Renal pelvis (tissue), 4 donors: Measurements from ENCODE around the gene TMEM72. TPM values are rescaled to one million over a fixed set of nuclear protein-coding genes. Genes with fewer than 3 reads are reported as not detected.

ENCODE experiments used
- DNase-seq: peaks from one replicate; pipeline ENCODE4 v3.0.0-alpha.2; 2013
- polyA plus RNA-seq, 3 donors: library from polyadenylated mRNA; unstranded; fragments of 120-200 nt; gene quantifications; one replicate each; pipeline ENCODE4 v1.2.1, GENCODE V29; 2013; ENCODE audit not compliant: insufficient read length in 3 of 3

The TMEM72 gene
- polyA plus RNA-seq, 3 donors: 62.2 to 87.9 (median 84.7) TPM

- DNase-seq: no peak
Measured at GRCh38 chr10:44950326-44951225, 39.4 kb downstream of the TMEM72 start.

- no peak for DNase-seq
Measured at GRCh38 chr10:44951576-44952226, 40.6 kb downstream of the TMEM72 start.

- no peak for DNase-seq
Measured at GRCh38 chr10:44952779-44953231, 41.7 kb downstream of the TMEM72 start.

GRCh38 chr10:44954042-44954441 is 42.9 kb downstream of the TMEM72 start:
- no peak for DNase-seq

GRCh38 chr10:44954962-44955361 is 43.8 kb downstream of the TMEM72 start:
- no peak for DNase-seq

GRCh38 chr10:44955413-44956070 is 44.4 kb downstream of the TMEM72 start:
- DNase-seq: no peak

DNA sequence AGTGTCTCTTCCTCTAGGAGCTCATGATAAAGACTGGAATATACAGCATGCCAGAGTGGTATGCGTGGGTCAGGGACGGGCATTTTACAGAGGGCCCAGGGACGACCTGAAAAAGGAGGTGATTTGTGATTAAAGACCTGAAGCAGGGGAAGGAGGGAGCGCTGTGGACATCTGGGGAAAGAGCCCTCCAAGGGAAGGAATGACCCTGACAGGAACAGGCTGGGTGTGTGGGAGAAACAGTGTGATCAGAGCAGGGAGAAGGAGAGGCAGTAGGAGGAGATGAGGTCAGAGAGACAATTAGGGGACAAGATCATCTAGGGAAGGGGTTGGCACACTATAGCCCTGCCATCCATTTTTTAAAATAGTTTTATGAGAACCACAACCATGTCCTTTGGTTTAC is 45.1 kb downstream of the TMEM72 start:
- no peak for DNase-seq

DNA sequence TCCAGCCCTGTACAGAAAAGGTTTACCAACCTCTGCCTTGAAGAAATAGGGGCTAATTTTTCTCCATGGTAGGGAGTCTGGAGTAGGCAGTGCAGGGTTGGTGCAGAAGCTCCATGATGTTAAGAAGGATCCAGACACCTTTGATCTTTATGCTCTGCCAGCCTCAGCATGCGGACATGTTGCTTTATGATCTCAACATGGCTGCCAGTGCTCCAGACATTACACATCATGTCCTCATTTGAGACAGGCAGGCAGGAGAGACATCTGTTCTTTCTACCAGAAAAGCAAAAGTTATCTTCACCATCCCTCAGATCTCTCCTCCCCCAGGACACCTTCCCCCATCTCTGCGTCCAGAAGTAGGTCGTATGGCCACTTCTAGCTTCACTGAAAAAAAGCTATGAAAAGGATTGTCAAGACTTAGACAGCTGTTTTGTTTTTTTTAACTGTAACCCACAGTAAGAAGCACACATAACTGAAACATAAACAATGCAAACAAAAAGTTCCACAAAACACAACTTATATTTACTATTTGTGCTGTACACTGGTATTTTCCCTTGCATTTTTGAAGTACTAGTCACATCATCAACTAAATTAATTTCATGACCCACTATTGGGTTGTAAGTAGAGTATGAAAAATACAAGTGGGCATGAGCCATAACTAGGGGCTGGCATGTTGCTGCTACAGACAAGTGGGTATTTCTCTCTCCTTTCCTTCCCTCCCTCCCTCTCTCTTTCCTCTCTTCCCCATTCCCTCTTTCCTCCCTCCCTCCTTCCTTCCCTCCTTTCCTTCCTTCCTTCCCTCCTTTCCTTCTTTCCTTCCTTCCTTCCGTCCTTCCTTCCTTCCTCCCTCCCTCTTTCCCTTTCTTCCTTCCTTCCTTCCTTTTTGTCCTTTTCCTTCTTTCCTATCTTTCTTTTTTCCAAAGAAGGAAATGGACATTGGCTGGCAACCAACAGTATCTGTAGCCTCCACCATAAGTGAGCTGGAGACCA is 45.9 kb downstream of the TMEM72 start:
- no peak for DNase-seq

- DNase-seq: no peak
Measured at GRCh38 chr10:44958196-44958897, 47.2 kb downstream of the TMEM72 start.

DNA sequence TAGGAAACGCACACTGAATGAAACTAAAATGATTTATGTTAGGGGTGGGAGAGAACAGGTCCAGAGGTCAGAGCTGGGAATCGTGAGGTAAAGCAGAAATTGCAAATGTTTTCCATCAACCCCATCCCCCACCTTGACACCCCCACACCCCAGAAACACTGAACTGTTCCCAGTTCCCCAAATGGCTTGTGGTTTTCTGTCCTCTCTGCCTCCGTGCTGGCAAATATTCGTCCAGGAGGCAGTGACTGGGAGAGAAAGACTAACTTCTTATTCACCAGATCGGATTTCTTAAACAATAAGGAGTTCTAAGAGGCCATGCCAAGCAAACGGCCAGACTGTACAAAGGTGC is 47.7 kb downstream of the TMEM72 start:
- DNase-seq: no peak

- peak; percentile 85 for DNase-seq
Measured at GRCh38 chr10:44959247-44960087, 48.3 kb downstream of the TMEM72 start, which contains the start of gene RASSF4. Gene RASSF4, plus strand, starts transcription at chr10:44959802. Its CDS starts 10,401 bp downstream, at chr10:44970203.

GRCh38 chr10:44960088-44960460 is 48.9 kb downstream of the TMEM72 start:
- no peak for DNase-seq

GRCh38 chr10:44960482-44961229 is 49.5 kb downstream of the TMEM72 start:
- DNase-seq: no peak

DNA sequence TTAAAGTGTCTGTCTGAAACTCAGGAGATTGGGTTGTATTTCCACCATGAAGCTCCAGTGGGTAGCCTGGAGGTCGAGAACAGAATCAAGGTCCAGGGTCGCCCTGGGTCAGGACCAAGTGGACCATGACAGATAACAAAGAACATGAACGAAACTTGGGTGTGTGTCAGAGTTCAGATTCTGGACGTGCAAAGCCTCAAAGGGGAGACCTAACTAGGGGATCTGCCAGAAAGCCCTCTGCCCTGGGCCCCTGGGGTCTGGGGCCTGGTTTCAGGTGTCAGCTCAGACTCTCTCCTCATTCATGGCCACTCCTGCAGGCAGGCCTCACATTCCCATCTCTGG is 50.1 kb downstream of the TMEM72 start:
- no peak for DNase-seq

GRCh38 chr10:44961931-44962750 is 51.0 kb downstream of the TMEM72 start:
- no peak for DNase-seq

DNA sequence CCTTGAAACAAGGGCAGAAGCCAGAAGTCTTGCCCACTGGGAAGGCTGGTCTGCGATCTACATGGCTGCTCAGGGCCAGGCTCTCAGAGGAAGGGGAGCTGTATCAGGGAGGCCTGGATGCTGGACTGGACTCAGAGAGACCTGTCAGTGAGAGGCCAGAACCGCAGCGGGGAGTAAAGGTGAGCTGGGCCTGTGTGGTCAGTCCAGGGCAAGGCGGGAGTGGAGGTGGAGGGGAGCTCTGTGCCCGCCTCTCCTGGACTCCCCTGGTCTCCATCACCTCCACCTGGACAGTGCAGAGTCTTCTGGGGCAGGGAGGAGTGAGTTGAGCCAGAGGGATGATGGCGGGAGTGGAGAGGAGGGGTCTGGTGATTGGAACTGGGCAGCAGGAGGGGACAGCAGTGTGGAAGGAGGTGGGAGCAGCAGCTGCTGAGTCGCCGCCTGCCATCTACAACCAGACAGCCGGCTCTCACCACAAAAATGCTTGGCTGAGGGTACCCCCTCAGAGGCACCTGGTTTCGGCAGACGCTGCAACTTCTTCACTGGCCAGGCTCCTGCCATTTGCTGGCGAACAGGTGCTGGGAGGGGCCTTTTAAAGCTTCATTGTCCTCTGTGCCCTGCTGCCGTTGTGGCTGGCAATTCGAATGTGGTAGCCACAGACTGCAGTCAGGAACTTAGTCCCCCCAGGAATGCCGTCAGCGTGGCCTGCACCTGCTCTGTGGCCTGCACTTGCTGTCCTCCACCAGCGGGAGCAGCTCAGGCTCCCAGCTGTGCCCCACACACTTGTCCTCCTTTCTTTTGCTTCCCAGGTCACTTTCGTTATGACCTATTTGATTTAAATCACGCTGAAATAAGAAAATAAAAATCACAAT is 52.0 kb downstream of the TMEM72 start:
- DNase-seq: no peak
